Astrocyte of the spinal cord (primary cell): ENCODE measurements around the gene PPP4R3A.
"Not testable (repeated sequence)": the region's sequence is repeated elsewhere in the genome, so short reads cannot be mapped to it uniquely, and the experiment has no call there.

Experiments used
- DNase-seq: peaks from one replicate; pipeline ENCODE4 v3.0.0; 2011; ENCODE audit warnings: low read depth, low spot score
- H3K4me3 ChIP-seq: 2 replicates; pipeline ENCODE4 v1.5.1; 2011; ENCODE audit warnings: low read depth, mild to moderate bottlenecking, low read length, moderate library complexity
- CTCF ChIP-seq: IDR thresholded peaks from 2 replicates; pipeline ENCODE4 v1.5.1; 2012; ENCODE audit warnings: low read depth, mild to moderate bottlenecking, low read length, inconsistent platforms
- in situ Hi-C: cut with HindIII; loops from 2 replicates; pipeline ENCODE4 v1.10.0; 2017; ENCODE audit warnings: low sequenced_read_pairs

The PPP4R3A gene

DNA sequence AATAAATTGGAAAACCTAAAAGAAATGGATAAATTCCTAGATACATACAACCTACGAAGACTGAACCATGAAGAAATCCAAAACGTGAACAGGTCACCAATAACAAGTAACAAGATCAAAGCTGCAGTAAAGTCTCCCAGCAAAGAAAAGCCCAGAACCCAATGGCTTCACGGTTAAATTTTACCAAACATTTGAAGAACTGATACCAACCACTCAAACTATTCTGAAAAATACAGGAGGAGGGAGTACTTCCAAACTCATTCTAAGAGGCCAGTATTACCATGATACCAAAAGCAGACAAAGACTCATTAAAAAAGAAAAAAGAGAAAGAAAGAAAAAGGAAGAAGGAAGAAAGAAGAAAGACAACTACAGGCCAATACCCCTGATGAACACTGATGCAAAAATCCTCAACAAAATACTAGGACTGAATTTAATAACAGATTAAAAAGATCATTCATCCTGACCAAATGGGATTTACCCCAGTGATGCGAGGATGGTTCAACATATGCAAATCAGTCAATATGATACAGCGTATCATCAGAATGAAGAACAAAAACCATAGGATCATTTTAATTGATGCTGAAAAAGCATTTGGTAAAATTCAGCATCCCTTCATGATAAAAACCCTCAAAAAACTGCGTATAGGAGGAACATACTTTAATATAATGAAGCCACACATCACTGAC is 65.6 kb downstream of the PPP4R3A start:
- no peak for DNase-seq
- TF ChIP-seq CTCF, result no peak
- no peak overlapping the region for H3K4me3 ChIP-seq
- in situ Hi-C loops, result no loop called here

DNA sequence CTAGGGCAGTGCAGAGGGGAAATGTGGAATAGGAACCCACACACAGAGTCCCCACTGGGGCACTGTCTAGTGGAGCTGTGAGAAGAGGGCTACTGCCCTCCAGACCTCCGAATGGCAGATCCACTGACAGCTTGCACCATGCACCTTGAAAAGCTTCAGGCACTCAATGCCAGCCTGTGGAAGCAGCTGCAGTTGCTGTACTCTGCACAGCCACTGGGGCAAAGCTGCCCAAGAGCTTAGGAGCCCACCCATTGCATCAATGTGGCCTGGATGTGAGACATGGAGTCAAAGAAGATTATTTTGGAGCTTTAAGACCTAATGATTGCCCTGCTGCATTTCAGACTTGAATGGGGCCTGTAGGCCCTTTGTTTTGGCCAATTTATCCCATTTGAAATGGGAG is 70.8 kb downstream of the PPP4R3A start:
- DNase-seq, result no peak
- no peak for TF ChIP-seq CTCF
- no peak overlapping the region for H3K4me3 ChIP-seq
- in situ Hi-C loops, result no loop called here

- no peak for DNase-seq
- no peak for TF ChIP-seq CTCF
- in situ Hi-C loops, result no loop called here
- no peak overlapping the region for H3K4me3 ChIP-seq
These were observed 71.3 kb downstream of the PPP4R3A start for GRCh38 chr14:91438845-91439244.

GRCh38 chr14:91436266-91436665 is 73.8 kb downstream of the PPP4R3A start:
- DNase-seq, H3K4me3 ChIP-seq, in situ Hi-C loops: not testable (repeated sequence)

GRCh38 chr14:91429385-91429784 is 80.7 kb downstream of the PPP4R3A start:
- in situ Hi-C loops, result no loop called here
- no peak for TF ChIP-seq CTCF
- H3K4me3 ChIP-seq, result no peak overlapping the region
- DNase-seq, result no peak

GRCh38 chr14:91428931-91429330 is 81.2 kb downstream of the PPP4R3A start:
- H3K4me3 ChIP-seq, DNase-seq, in situ Hi-C loops: not testable (repeated sequence)

GRCh38 chr14:91425531-91425944 is 84.6 kb downstream of the PPP4R3A start:
- DNase-seq, H3K4me3 ChIP-seq, in situ Hi-C loops: not testable (repeated sequence)

DNA sequence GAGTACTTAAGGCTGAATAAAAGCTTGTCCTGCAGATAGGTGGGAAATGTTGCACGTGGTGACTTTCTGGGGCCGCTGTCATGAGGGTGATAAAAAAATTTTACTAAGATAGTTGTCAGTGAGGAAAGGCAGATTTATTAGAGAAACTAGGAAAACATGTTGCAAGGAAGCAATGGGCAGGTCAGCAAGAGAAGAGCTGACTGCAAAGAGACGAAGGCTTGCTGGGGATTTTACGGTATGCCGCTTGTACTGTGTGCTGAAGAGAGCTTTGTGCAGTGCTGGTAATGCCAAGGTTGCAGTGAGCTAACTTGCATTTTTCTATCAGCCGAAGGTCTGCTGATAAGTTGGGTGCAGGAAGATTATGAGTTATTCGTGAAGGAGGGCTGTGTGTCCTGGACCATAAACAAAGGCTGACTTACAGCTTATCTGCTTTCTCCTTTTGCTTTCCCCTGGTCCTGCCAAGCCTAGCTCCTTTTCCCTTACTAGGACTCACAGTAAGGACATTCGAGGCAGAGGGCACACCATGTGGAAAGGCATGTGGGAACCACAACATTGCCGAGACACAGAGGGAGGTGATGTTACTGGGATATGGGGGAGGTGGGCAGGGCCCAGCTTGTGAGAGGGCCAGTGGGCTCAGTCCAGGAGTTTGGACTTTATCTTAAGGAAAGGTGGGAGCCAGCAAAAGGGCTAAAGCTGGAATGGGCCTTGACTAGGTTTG is 85.1 kb downstream of the PPP4R3A start:
- in situ Hi-C loops, result no loop called here
- no peak for DNase-seq
- TF ChIP-seq CTCF, result no peak

More for the DNA sequence above, 85.1 kb downstream of the PPP4R3A start:
- no peak overlapping the region for H3K4me3 ChIP-seq
